ENCODE results near the gene SIK3.
A peak's percentile ranks its signal among the peaks of the same experiment; 100 is the strongest.

The SIK3 gene

GRCh38 chr11:117089685-117090084 lies 8.5 kb downstream of the SIK3 start:
- TF ChIP-seq CTCF (IDR thresholded peaks at IDR 0.05; ENCODE audit: low read depth, low read length) (no peak), POLR2A (IDR thresholded peaks at IDR 0.05; ENCODE audit: extremely low read depth, insufficient read length) (no peak)
- no peak for DNase-seq (ENCODE audit: low read depth)
- no peak overlapping the region for H3K4me3 ChIP-seq (ENCODE audit: low read depth, low read length)

GRCh38 chr11:117087446-117087845 lies 10.8 kb downstream of the SIK3 start:
- DNase-seq (ENCODE audit: low read depth): no peak
- H3K4me3 ChIP-seq (ENCODE audit: low read depth, low read length): no peak overlapping the region
- TF ChIP-seq POLR2A (IDR thresholded peaks at IDR 0.05; ENCODE audit: extremely low read depth, insufficient read length): no peak
- no peak for TF ChIP-seq MAX (IDR thresholded peaks at IDR 0.05; ENCODE audit: low read depth, low read length)
- no peak for TF ChIP-seq MYC (IDR thresholded peaks at IDR 0.05; ENCODE audit: low read depth, low read length)
- TF ChIP-seq CTCF (IDR thresholded peaks at IDR 0.05; ENCODE audit: low read depth, low read length): no peak

GRCh38 chr11:117084992-117085391 lies 13.2 kb downstream of the SIK3 start:
- TF ChIP-seq POLR2A (IDR thresholded peaks at IDR 0.05; ENCODE audit: extremely low read depth, insufficient read length): no peak
- no peak for TF ChIP-seq CTCF (IDR thresholded peaks at IDR 0.05; ENCODE audit: low read depth, low read length)
- TF ChIP-seq MYC (IDR thresholded peaks at IDR 0.05; ENCODE audit: low read depth, low read length): no peak
- peak; percentile 34 for DNase-seq (ENCODE audit: low read depth)
- no peak overlapping the region for H3K4me3 ChIP-seq (ENCODE audit: low read depth, low read length)

GRCh38 chr11:117083011-117083935 lies 15.0 kb downstream of the SIK3 start:
- no peak for DNase-seq (ENCODE audit: low read depth)
- H3K4me3 ChIP-seq (ENCODE audit: low read depth, low read length): no peak overlapping the region
- no peak for TF ChIP-seq CTCF (IDR thresholded peaks at IDR 0.05; ENCODE audit: low read depth, low read length)
- TF ChIP-seq MYC (IDR thresholded peaks at IDR 0.05; ENCODE audit: low read depth, low read length): no peak
- TF ChIP-seq MAX (IDR thresholded peaks at IDR 0.05; ENCODE audit: low read depth, low read length): no peak
- no peak for TF ChIP-seq POLR2A (IDR thresholded peaks at IDR 0.05; ENCODE audit: extremely low read depth, insufficient read length)

- no peak for TF ChIP-seq MYC (IDR thresholded peaks at IDR 0.05; ENCODE audit: low read depth, low read length)
- no peak for TF ChIP-seq CTCF (IDR thresholded peaks at IDR 0.05; ENCODE audit: low read depth, low read length)
- TF ChIP-seq POLR2A (IDR thresholded peaks at IDR 0.05; ENCODE audit: extremely low read depth, insufficient read length): no peak
- TF ChIP-seq MAX (IDR thresholded peaks at IDR 0.05; ENCODE audit: low read depth, low read length): no peak
- no peak overlapping the region for H3K4me3 ChIP-seq (ENCODE audit: low read depth, low read length)
Observed at GRCh38 chr11:117081908-117082307, 16.3 kb downstream of the SIK3 start.

GRCh38 chr11:117080370-117080769 lies 17.9 kb downstream of the SIK3 start:
- no peak for DNase-seq (ENCODE audit: low read depth)
- H3K4me3 ChIP-seq (ENCODE audit: low read depth, low read length): no peak overlapping the region
- TF ChIP-seq POLR2A (IDR thresholded peaks at IDR 0.05; ENCODE audit: extremely low read depth, insufficient read length): no peak
- no peak for TF ChIP-seq MAX (IDR thresholded peaks at IDR 0.05; ENCODE audit: low read depth, low read length)
- no peak for TF ChIP-seq MYC (IDR thresholded peaks at IDR 0.05; ENCODE audit: low read depth, low read length)
- TF ChIP-seq CTCF (IDR thresholded peaks at IDR 0.05; ENCODE audit: low read depth, low read length): no peak

More at GRCh38 chr11:117081908-117082307, 16.3 kb downstream of the SIK3 start:
- no peak for DNase-seq (ENCODE audit: low read depth)
